Ishikawa (cell line): ENCODE results near the gene PIGA.

Experiments used
- CEBPB ChIP-seq: IDR thresholded peaks from 2 replicates; pipeline ENCODE4 v1.6.1; 2012
- CREB1 ChIP-seq: IDR thresholded peaks from 2 replicates; pipeline ENCODE4 v1.6.1; 2012; ENCODE audit warnings: low read depth
- EGR1 ChIP-seq: IDR thresholded peaks from 2 replicates; pipeline ENCODE4 v1.6.1; 2012
- EP300 ChIP-seq: IDR thresholded peaks from 2 replicates; pipeline ENCODE4 v1.6.1; 2012; ENCODE audit warnings: borderline replicate concordance
- FOXM1 ChIP-seq: IDR thresholded peaks from 2 replicates; pipeline ENCODE4 v1.6.1; 2012; ENCODE audit warnings: low read depth, borderline replicate concordance
- NFIC ChIP-seq: IDR thresholded peaks from 2 replicates; pipeline ENCODE4 v1.6.1; 2012
- RAD21 ChIP-seq: IDR thresholded peaks from 2 replicates; pipeline ENCODE4 v1.6.1; 2012; ENCODE audit warnings: low read depth
- TAF1 ChIP-seq: IDR thresholded peaks from 2 replicates; pipeline ENCODE4 v1.6.1; 2012; ENCODE audit warnings: low read depth, mild to moderate bottlenecking
- TCF12 ChIP-seq: IDR thresholded peaks from 2 replicates; pipeline ENCODE4 v1.6.1; 2012; ENCODE audit warnings: low read depth
- TEAD4 ChIP-seq: IDR thresholded peaks from 2 replicates; pipeline ENCODE4 v1.6.1; 2012
- YY1 ChIP-seq: IDR thresholded peaks from 2 replicates; pipeline ENCODE4 v1.6.1; 2012; ENCODE audit warnings: low read depth
- ZBTB7A ChIP-seq: IDR thresholded peaks from 2 replicates; pipeline ENCODE4 v1.6.1; 2012; ENCODE audit warnings: low read depth
- TF ChIP-seq, protein P1 (sequence below): IDR thresholded peaks from 2 replicates; pipeline ENCODE4 v1.6.1; 2012; ENCODE audit warnings: low read depth, mild to moderate bottlenecking
- TF ChIP-seq, protein P2 (sequence below): IDR thresholded peaks from 2 replicates; pipeline ENCODE4 v1.6.1; 2012
- TF ChIP-seq, protein P3 (sequence below): IDR thresholded peaks from 2 replicates; pipeline ENCODE4 v1.6.1; 2012

Gene PIGA

GRCh38 chrX:15321447-15321846 is 13.9 kb downstream of the PIGA start:
- no peak for TF ChIP-seq TCF12
- TF ChIP-seq ZBTB7A = no peak
- TF ChIP-seq, protein P1, sequence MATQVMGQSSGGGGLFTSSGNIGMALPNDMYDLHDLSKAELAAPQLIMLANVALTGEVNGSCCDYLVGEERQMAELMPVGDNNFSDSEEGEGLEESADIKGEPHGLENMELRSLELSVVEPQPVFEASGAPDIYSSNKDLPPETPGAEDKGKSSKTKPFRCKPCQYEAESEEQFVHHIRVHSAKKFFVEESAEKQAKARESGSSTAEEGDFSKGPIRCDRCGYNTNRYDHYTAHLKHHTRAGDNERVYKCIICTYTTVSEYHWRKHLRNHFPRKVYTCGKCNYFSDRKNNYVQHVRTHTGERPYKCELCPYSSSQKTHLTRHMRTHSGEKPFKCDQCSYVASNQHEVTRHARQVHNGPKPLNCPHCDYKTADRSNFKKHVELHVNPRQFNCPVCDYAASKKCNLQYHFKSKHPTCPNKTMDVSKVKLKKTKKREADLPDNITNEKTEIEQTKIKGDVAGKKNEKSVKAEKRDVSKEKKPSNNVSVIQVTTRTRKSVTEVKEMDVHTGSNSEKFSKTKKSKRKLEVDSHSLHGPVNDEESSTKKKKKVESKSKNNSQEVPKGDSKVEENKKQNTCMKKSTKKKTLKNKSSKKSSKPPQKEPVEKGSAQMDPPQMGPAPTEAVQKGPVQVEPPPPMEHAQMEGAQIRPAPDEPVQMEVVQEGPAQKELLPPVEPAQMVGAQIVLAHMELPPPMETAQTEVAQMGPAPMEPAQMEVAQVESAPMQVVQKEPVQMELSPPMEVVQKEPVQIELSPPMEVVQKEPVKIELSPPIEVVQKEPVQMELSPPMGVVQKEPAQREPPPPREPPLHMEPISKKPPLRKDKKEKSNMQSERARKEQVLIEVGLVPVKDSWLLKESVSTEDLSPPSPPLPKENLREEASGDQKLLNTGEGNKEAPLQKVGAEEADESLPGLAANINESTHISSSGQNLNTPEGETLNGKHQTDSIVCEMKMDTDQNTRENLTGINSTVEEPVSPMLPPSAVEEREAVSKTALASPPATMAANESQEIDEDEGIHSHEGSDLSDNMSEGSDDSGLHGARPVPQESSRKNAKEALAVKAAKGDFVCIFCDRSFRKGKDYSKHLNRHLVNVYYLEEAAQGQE = no peak
- TF ChIP-seq, protein P2, sequence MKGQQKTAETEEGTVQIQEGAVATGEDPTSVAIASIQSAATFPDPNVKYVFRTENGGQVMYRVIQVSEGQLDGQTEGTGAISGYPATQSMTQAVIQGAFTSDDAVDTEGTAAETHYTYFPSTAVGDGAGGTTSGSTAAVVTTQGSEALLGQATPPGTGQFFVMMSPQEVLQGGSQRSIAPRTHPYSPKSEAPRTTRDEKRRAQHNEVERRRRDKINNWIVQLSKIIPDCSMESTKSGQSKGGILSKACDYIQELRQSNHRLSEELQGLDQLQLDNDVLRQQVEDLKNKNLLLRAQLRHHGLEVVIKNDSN = no peak
- no peak for TF ChIP-seq YY1
- TF ChIP-seq NFIC = no peak
- no peak for TF ChIP-seq EGR1
- no peak for TF ChIP-seq RAD21
- no peak for TF ChIP-seq TEAD4
- no peak for TF ChIP-seq EP300
- no peak for TF ChIP-seq FOXM1
- TF ChIP-seq, protein P3, sequence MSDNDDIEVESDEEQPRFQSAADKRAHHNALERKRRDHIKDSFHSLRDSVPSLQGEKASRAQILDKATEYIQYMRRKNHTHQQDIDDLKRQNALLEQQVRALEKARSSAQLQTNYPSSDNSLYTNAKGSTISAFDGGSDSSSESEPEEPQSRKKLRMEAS = no peak
- TF ChIP-seq TAF1 = no peak
- no peak for TF ChIP-seq CREB1
- TF ChIP-seq CEBPB = no peak

DNA sequence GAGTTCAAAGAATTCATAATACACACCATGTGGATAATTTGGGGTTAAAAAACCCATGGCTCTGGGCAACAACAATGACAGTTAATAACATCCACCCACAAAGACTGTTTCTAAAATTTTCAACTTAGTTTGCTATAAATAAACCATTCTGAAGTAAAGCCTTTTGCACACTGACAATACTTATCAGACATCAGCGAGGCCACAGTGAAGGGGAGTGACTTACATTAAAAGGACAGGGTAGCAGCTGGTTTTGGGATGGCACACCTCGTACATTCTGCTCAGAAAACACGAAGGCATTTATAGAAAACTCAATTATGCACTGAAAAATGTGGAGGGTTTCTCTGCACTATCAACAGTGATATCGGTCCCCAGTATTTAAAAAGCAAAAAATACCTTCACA is 15.0 kb downstream of the PIGA start:
- TF ChIP-seq EGR1 (no peak), TEAD4 (no peak), ZBTB7A (no peak), RAD21 (no peak), TAF1 (no peak)
- TF ChIP-seq, protein P3 = no peak
- TF ChIP-seq, protein P2 = no peak

GRCh38 chrX:15319075-15319474 is 16.2 kb downstream of the PIGA start:
- TF ChIP-seq, protein P1 = no peak
- TF ChIP-seq TAF1 = no peak
- TF ChIP-seq CREB1 = no peak
- no peak for TF ChIP-seq FOXM1
- TF ChIP-seq EP300 = no peak

GRCh38 chrX:15315509-15315908 is 19.8 kb downstream of the PIGA start, which contains the start of gene ASB11:
Gene ASB11, minus strand, starts transcription at chrX:15315640. Its CDS starts 35 bp downstream, at chrX:15315605.
- TF ChIP-seq EGR1 (no peak), YY1 (no peak), FOXM1 (no peak), CREB1 (no peak), RAD21 (no peak), ZBTB7A (no peak), EP300 (no peak), NFIC (no peak), TCF12 (no peak), CEBPB (no peak), TAF1 (no peak), TEAD4 (no peak)
- TF ChIP-seq, protein P3 = no peak
- TF ChIP-seq, protein P1 = no peak

GRCh38 chrX:15314472-15314871 is 20.9 kb downstream of the PIGA start:
- TF ChIP-seq ZBTB7A (no peak), TEAD4 (no peak), EP300 (no peak), CEBPB (no peak), NFIC (no peak), TAF1 (no peak), TCF12 (no peak), FOXM1 (no peak)
- TF ChIP-seq, protein P1 = no peak
- TF ChIP-seq, protein P2 = no peak
